NCI-H146 treated with DMSO at 0.1 percent for 48 hours (cell line): Measurements from ENCODE around the gene ASTN2.
"Not testable (repeated sequence)": the region's sequence is repeated elsewhere in the genome, so short reads cannot be mapped to it uniquely, and the experiment has no call there.

Experiments
- DNase-seq: peaks from one replicate; lab custom pipeline; 2025; ENCODE audit not compliant: unreplicated experiment; lab: John Stamatoyannopoulos, UW

ASTN2 gene

DNA sequence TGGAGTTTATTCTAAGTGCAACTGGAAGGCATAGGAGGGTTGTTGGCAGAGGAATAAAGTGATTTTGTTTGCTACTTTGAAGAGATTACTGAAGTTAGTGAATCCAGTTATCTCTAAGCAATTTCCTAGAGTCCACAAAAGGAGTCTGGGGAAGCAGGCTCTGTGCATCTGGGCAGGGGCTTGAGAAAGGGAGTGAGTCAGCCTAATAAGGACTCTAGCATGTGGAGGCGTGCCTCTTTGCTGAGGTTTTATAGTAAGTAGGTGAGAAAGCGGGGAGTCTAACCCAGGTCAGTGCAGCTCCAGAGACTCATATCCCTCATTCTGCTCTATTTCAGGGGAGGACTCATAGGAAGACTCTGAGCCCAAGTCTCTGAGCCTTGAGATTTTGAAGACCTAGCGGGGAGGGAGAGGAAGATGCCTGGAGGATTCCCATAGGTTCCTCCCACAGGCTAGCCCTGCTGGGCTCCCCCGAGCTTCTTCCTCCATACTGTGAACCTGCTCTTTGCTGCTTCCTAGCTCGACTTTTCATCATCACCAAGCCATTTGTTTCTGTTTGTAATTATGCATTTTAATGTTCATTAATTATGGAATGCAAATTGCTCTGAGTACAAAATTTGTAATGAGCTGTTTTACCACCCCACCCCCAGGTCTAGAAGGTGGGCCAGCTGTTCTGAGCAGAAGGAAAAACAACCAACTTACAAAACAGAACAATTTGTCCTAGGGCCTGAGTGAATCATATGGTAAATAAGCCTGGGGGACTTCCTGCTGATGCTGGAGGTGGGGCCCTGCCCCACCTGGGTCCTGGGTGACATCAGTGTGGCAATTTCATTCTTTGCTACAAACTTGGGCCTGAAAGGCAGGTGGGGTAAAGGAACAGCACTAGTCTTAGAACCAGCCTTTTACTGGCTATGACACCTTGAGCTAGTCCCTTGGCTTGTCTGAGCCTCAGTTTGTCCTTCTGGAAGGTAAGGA, 577.6 kb downstream of the ASTN2 start:
- DNase-seq: peak; percentile 13

DNA sequence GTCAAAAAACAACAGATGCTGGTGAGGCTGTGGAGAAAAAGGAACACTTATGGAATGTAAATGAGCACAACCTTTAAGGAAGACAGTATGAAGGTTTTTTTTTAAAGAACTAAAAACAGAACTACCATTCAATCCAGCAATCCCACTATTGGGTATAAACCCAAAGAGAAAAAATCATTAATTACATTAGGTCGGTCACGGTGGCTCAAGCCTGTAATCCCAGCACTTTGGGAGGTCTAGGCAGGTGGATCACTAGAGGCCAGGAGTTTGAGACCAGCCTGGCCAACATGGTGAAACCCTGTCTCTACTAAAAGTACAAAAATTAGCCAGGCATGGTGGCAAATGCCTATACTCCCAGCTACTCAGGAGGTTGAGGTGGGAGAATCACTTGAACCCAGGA, 584.5 kb downstream of the ASTN2 start:
- not testable (repeated sequence) for DNase-seq

DNA sequence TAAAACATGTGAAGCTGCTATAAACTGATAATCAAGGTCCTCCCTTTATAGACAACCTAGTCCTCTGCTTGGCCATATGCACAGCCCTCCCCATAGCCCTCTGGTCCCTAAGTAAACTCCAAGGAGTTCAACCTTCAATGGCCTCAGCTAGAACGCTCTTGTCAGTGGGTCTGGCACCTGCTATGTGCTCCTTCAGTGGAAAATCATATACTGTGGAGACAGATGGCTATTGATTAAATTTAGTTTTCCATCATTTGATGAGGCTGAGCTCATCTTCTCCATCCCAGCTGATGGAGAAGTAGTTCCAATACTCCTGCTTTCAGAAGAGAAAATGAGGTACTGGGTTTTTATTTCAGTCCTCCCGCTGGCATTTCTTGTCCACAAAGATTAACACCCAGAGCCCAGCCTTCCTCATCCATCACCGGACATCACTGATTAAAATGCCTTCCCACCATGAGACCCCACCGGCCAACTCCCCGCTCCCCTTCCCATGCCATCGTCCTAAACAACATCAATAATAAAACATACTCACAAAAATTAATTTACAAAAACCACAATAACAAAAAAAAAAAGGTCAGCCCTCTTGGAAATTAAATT, 593.1 kb downstream of the ASTN2 start:
- no peak for DNase-seq

DNA sequence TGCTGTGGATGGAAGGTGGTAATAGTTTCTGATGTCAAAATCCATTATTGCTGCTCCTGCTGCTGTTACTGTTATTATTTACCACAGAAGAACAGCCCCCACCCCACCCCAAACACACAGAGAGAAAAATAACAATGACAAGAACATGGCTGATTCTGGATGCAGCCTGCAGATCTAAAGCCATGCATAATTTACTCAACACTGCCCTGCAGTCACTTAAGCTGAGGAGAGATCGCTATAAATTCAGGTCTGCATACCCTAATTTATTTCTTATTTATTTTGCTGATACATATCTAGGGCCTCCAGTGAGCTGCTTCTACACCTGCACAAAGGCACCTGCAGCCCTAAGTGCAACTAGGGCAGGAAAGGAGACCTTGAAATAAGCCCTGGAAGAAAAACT, 595.7 kb downstream of the ASTN2 start:
- DNase-seq: no peak

DNA sequence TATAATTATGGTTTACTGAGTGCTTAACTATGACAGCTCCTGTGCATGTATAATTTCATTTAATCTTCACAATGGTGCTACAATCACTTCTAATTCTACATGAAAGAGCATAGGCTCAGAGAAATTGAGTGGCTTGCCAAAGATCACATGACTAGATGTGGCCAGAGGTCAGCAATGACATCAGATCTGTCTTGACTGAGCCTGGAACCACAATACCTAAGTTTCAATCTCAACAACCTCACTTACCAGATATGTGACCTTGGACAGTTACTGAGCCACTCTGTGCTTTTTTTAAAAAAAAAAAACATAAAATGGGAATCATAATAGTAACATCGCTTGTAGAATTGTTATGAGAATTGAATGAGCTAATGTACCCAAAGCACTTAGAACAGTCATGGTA, 597.1 kb downstream of the ASTN2 start:
- no peak for DNase-seq

DNA sequence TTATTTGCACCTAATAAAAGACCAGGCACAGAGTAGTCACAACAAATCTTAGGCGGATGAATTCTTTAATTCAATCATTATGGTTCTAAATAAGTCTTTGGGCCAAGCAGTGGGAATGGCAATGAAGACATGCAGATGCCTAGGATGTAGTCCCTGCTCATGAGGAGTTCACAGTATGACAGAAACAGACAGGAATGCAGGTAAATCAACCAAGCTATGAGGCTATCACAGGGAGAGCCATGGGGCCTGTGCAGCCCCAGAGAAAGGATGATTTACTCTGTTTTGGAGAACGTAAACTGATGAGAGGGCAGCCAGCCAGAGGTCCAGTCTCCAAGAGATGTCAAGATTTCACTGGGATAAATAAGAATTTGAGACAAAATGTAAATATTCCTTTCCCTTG, 598.4 kb downstream of the ASTN2 start:
- no peak for DNase-seq

DNA sequence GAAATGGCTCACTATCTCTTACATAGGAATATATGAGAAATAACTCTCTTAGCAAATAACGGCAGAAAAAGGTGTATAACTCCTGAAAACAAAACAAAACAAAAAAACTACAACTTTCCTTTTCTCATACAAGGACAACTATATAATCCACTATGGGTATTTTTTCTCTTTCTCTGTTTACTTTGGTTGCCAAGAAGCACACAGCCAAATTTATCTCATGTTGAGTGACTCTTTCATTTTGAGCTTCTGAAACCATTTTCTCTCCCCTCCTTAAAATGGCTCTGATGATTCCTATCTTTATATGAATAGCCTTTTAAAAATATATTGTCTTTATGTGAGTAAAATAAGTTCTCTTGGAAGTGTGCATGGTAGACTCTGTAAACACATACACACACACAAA, 599.0 kb downstream of the ASTN2 start:
- no peak for DNase-seq

DNA sequence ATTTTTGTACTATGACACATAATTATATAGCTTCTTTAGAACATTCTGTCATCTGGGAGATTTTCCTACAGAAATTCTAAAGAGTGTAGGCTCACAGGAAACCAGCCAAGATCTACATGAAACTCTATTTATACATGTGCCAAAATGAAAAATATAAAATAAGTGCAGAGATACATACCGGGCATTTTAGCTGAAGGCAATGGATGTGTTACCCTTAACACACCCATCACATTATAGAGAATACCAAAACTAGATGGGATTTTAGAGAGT, 601.9 kb downstream of the ASTN2 start:
- no peak for DNase-seq

DNA sequence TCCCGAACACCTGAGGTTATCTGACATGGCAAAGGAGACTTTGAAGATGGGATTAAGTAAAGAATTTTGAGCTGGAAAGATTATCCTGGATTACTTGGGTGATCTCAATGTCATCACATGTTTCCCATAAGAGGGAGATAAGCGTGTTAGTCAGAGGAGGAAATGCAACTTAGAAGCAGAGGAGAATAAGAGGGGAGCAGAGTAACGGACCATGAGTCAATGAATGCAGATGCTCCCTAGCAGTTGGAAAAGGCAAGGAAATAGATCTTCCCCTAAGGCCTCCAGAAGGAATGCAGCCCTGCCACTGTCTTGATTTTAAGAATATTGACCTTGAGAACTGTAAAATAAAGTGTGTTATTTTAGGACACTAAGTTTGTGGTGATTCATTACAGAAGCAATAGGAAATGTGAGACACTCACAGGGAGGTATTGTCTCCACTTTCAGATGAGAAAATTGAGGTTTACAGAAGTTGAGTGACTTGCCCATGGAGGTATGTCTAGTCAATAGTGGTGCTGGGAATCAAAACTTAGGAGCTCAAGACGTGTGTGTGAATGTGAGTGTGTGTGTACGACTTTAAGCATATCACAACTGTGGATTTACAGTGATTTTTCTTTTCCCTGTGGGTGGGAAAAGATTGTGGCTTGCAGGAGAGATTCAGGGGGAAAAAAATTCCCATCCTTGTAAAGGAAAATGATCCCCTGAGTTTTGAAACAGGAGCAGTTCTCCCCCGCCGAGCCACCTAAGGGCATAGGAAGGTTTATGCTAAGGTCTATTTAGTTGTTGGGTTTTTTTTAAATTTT, 602.4 kb downstream of the ASTN2 start:
- no peak for DNase-seq

DNA sequence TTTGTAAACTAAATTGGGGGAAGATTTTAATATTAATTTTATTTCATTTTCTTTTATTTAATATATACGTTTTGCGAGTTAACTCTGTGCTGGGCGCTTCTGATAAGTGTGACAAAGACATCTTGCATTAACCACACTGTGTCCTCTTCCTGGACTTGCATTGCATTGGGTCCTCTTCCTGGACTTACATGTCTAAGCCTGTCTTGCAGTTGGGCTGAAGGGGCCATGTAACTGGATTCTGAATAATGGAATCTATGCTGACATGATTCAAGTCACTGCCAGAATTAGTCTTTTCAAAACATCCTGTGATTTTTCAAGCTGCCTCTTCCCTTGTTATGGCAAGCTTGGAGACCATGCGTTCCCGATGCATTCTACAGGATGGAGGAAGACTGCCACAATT, 605.2 kb downstream of the ASTN2 start:
- no peak for DNase-seq

DNA sequence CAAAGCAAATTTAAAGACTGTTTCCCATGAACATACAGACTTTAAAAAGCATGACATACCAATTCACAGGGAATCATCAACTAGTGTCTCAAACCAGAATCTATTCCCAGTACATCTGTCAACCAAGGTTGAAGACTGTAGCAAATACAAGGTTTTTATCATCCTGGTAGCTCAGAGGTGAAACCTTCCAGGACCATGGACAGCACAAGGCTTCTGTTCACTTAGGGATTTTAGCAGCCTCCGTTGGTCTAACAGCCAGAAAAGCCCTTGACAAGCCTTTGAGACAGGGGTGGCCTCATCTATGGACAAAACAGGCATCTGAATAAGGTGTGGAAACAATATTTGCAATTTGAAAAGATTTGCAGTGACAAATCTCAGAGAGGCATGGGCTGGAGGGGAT, 608.8 kb downstream of the ASTN2 start:
- no peak for DNase-seq

DNA sequence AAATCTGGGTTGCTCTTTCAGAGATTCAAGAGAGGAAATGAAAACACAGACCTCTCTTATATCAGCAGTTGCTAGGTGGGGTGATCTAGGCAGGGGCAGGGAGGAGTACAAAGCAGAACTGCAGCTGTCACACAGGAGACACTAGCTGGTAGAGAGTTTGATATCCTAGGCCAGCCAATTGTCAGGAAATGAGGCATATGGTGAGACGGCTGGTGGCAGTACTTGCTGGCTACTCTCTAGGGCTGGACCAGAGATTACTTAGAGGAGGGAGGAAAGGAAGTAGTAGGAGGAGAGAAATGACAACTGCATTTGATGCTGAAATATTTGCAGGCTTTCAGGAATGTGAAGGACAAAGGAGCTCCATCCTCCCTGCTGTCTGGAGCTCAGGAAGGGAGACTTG, 614.0 kb downstream of the ASTN2 start:
- no peak for DNase-seq

DNA sequence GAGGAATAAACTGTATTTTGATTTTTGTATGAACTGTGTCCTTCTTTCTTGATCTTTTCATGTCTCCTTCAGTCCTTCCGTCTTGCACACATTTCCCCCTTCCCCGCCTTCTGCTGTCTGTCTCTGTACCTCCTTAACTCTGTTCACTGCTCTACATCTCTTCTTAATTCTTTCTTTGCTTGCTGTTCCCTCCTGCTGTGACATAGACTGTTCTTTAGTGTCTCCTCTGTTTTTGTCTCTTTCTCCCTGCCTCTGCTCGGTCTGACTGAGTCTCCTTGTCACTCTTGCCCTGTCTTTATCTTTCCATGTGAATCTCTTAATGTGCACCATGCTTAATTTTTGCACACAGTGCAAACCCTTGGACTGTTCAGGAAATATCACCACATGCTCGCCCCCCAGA, 614.8 kb downstream of the ASTN2 start:
- DNase-seq: no peak

DNA sequence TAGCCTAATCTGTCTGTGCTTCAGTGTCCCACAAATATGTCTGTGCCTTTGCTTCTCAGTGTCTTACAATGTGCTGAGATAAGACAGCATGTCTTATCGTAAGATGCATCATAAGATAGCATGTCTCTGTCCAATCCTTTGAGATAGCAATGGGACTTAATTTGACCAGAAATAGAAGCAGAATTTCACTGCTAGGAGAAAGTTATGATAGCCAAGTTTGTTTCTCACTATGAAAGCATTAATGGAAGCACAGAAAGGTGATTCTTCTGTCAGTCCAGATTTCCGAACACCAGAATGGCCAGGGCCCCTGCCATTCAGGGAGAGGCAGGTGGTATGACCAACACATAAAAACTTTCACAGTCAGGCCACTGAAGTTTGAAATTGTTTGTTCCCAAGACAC, 616.3 kb downstream of the ASTN2 start:
- DNase-seq: no peak

DNA sequence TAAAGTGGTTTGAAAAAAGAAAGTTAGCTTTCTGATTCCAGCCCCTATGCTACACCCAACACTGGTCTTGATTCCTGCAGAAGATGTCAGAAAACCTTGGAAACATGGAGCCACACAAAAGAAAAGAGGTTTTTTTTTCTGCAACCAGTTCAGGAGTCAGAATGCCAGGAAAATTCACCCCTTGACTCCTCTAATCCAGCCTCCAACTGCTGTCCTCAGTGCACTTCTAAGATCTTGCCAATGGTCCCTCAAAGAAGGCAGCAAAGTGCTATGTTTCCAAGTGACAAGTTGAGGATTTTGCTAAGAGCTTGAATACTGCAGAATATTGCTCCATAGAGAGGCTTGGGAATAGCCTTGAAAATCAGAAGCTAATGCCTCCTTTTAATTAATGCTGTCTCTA, 617.6 kb downstream of the ASTN2 start:
- DNase-seq: no peak

DNA sequence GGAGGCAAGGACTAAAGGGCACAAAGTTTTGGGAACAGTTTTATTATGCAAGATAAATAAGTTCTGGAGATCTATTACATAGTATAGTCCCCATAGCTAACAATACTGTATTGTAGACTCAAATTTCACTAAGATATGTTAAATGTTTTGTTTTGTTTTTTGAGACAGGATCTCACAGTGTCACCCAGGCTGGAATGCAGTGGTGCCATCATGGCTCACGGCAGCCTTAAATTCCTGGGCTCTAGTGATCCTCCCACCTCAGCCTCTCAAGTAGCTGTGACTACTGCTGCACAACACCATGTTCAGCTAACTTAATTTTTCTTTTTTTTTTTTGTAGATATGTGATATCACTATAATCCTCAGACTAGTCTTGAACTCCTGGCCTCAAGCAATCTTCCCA, 618.2 kb downstream of the ASTN2 start:
- DNase-seq: no peak

DNA sequence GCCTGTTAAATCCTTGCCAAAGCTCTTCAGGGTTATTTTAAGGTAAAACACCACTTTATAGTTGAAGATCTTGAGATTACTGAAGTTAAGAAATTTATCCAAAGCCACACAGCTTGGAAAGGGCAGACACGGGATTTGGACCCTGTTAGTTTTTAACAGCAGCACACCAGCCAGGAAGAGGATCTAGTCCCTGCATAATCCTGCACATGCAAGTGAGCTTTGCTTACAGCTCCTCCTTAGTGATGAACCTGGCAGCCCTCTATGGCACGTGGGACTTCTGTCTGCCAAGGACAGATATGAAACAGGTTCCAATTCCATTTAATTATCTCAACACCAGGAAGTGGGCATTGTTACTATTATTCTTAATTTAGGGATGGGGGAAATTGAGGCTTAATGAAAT, 619.0 kb downstream of the ASTN2 start:
- no peak for DNase-seq

DNA sequence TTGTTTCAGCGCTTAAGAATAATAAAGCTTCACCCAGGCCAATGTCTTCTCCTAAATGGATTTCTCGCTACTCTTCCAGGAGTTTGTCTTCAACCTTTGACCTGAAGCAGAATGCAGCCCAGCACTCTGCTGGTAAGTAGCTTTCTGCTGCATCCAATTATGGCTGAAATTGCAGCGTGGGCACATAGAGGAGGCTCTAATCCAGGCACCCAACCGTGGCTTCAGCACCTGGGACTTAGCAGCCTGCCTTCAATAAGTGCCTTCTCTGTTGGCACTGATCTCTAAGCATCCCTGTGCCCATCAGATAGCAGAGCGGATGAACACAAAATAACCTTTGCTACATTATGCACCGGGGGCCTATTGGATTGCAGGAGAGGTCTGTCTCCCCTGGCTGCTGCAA, 622.6 kb downstream of the ASTN2 start:
- no peak for DNase-seq

DNA sequence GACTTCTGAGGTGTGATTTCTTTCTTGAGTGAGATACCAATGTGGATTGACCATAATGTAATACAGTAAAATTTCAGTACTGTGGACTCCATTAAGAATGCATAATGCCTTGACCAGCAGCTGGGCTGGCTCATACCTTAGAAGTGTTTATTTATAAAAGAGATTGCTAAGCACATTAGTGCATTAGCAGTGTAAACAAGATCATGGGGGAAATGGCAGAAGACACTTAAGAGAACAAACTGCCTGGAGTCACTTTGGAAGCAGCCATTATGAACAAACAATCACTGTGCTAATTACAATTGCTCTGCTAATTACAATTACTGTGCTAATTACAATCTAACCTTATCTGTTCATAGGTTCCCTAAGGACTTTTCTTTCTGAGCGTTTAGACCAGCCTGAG, 623.5 kb downstream of the ASTN2 start:
- DNase-seq: peak; percentile 38

DNA sequence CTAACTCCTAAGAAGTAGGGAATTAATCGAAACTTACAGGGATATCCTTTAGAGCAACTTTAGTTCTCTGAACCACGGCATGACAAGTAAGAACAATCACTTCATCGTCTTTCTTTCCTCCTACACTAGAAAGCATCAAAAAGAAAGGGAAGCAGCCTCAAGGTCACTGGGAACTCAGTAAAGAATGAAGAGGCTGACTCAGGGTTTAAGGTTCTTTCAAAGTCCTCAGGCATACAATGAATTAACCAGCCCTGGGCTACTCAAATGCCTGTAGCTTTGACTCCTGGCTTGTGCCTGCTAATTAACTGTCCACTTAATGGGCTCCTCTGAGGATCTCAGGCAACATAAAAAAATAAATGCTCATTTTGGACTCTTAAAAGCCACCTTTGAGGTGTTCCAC, 625.8 kb downstream of the ASTN2 start:
- no peak for DNase-seq

DNA sequence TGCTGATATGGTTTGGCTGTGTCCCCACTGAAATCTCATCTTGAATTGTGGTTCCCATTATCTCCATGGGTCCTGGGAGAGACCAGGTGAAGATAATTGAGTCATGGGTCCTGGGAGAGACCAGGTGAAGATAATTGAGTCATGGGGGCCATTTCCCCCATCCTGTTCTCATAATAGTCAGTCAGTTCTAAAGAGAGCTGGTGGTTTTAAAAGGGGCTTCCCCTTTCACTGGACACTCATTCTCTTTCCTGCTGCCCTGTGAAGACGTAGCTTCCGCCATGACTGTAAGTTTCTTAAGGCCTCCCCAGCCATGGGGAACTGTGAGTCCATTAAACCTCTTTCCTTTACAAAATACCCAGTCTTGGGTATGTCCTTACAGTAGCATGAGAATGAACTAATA, 628.1 kb downstream of the ASTN2 start:
- DNase-seq: no peak

DNA sequence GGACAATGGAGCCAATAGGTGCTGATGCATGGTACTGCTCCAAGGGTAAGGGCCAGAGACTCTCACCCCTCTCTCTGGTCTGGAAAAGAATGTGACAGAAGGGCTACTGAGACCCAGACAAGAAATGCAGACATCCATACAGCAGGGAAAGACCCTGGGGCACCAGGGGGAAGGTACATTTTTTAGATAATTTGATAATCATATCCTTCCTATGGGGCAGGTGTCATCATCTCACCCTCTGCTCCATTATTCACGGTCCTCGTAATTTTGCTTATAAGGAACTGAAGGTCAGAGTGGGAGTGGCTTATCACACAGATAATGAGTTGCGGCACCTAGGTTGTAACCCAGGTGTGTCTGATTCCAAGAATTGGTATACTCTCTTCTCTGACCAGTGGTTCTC, 637.7 kb downstream of the ASTN2 start:
- no peak for DNase-seq
